ENCODE results near the gene ERMP1. TPM values are rescaled to one million over a fixed set of nuclear protein-coding genes. Genes with fewer than 3 reads are reported as not detected.
A peak's percentile ranks its signal among the peaks of the same experiment; 100 is the strongest.

Gene ERMP1
- total and polyA plus RNA-seq, 10 of the 15 experiments (the other 5 are each of a cell fraction or from before 2014, with no cell fraction given), result 2.4 to 42.1 (median 8.1) TPM

GRCh38 chr9:5832071-5832537, 813 bp downstream of the ERMP1 start (continued):
- TF ChIP-seq TARDBP (IDR thresholded peaks at IDR 0.05; ENCODE audit: borderline replicate concordance), result no peak
- TF ChIP-seq IRF4 (IDR thresholded peaks at IDR 0.05; ENCODE audit: low read depth, low read length), result no peak
- TF ChIP-seq CBFB (IDR thresholded peaks at IDR 0.05; ENCODE audit: low read depth), result no peak
- TF ChIP-seq CHD2 (IDR thresholded peaks at IDR 0.05; ENCODE audit: borderline replicate concordance, low read depth, low read length), result 0 out of 2 replicates have a peak, but pooled peaks have one; percentile 19
- TF ChIP-seq RB1 (IDR thresholded peaks at IDR 0.05; ENCODE audit: borderline replicate concordance), result no peak
- TF ChIP-seq SMAD5 (IDR thresholded peaks at IDR 0.05; ENCODE audit: low read depth), result no peak
- no peak for TF ChIP-seq CEBPZ (IDR thresholded peaks at IDR 0.05; ENCODE audit: low read depth, low read length)
- TF ChIP-seq CBX3 (IDR thresholded peaks at IDR 0.05; ENCODE audit: borderline replicate concordance, low read depth), result no peak
- 0 out of 4 replicates have a peak, but pooled peaks of 1 of the 2 experiments have one; percentile 17 for TF ChIP-seq BHLHE40 (IDR thresholded peaks at IDR 0.05; ENCODE audit: borderline replicate concordance in 1 of 2, low read depth in 2 of 2, low read length in 1 of 2)
- TF ChIP-seq IKZF2 (IDR thresholded peaks at IDR 0.05), result no peak
- TF ChIP-seq STAT1 (conservative IDR thresholded peaks at IDR 0.05), result no peak
- no peak for TF ChIP-seq ATF2 (IDR thresholded peaks at IDR 0.05; ENCODE audit: low read length)
- no peak for TF ChIP-seq MAX (IDR thresholded peaks at IDR 0.05; ENCODE audit: low read depth, low read length)
- TF ChIP-seq ESRRA (IDR thresholded peaks at IDR 0.05; ENCODE audit: low read length), result no peak
- TF ChIP-seq PKNOX1 (IDR thresholded peaks at IDR 0.05), result no peak
- TF ChIP-seq E4F1 (IDR thresholded peaks at IDR 0.05; ENCODE audit: borderline replicate concordance, partially characterized antibody), result no peak
- TF ChIP-seq ZBTB33 (IDR thresholded peaks at IDR 0.05), result no peak
- TF ChIP-seq SMC3 (IDR thresholded peaks at IDR 0.05; ENCODE audit: borderline replicate concordance, low read length), result no peak
- no peak for TF ChIP-seq BCL11A (IDR thresholded peaks at IDR 0.05; ENCODE audit: low read depth, low read length)
- 0 out of 2 replicates have a peak, but pooled peaks have one; percentile 25 for TF ChIP-seq SREBF2 (IDR thresholded peaks at IDR 0.05; ENCODE audit: low read length)

Data from GM12878 (cell line).